ENCODE measurements around the gene SHISA7.

SHISA7 gene

GRCh38 chr19:55443045-55443823, at the start of gene SHISA7:
Gene SHISA7 (minus strand): TSS chr19:55443300. CDS start chr19:55442863, 437 bp downstream.
- H3K4me3 ChIP-seq (ENCODE audit: low read depth in 1 of 2, low read length in 2 of 2): no peak within 1 kb of the TSS
- H3K9ac ChIP-seq (ENCODE audit: low read depth in 1 of 2, low read length in 2 of 2): no peak within 1 kb of the TSS
- no peaks in the 10 kb centered on the region for H3K36me3 ChIP-seq (ENCODE audit: control insufficient read depth in 1 of 2, insufficient read depth in 2 of 2, low read length in 2 of 2)
- H3K4me1 ChIP-seq (ENCODE audit: control insufficient read depth in 1 of 2, insufficient read depth in 2 of 2, low read length in 2 of 2): peaks cover 6 to 13% of the 10 kb centered on the region in 2 donors
- H3K27ac ChIP-seq (ENCODE audit: low read depth, low read length): no peak within 1 kb of the TSS
- H3K9me3 ChIP-seq (ENCODE audit: control insufficient read depth in 1 of 2, low read length in 2 of 2): no peaks in the 10 kb centered on the region
- H3K27me3 ChIP-seq (ENCODE audit: control insufficient read depth in 1 of 2, insufficient read depth in 2 of 2, low read length in 2 of 2): peaks cover 49 to 52% of the 10 kb centered on the region in 2 donors

GRCh38 chr19:55492362-55492944, 49.4 kb upstream of the SHISA7 start:
- Histone ChIP-seq H3K27me3 (ENCODE audit: control insufficient read depth in 1 of 2, insufficient read depth in 2 of 2, low read length in 2 of 2) (peaks cover 4 to 21% of the 10 kb centered on the region in 2 donors), H3K9ac (ENCODE audit: low read depth in 1 of 2, low read length in 2 of 2) (no peak overlapping the region), H3K27ac (ENCODE audit: low read depth, low read length) (no peak overlapping the region), H3K4me3 (ENCODE audit: low read depth in 1 of 2, low read length in 2 of 2) (no peak overlapping the region), H3K36me3 (ENCODE audit: control insufficient read depth in 1 of 2, insufficient read depth in 2 of 2, low read length in 2 of 2) (no peaks in the 10 kb centered on the region), H3K4me1 (ENCODE audit: control insufficient read depth in 1 of 2, insufficient read depth in 2 of 2, low read length in 2 of 2) (peaks cover 0 to 3% of the 10 kb centered on the region in 2 donors), H3K9me3 (ENCODE audit: control insufficient read depth in 1 of 2, low read length in 2 of 2) (no peaks in the 10 kb centered on the region)

- Histone ChIP-seq H3K4me3 (ENCODE audit: low read depth in 1 of 2, low read length in 2 of 2) (no peak overlapping the region), H3K27ac (ENCODE audit: low read depth, low read length) (no peak overlapping the region), H3K9me3 (ENCODE audit: control insufficient read depth in 1 of 2, low read length in 2 of 2) (no peaks in the 10 kb centered on the region), H3K4me1 (ENCODE audit: control insufficient read depth in 1 of 2, insufficient read depth in 2 of 2, low read length in 2 of 2) (peaks cover 0 to 3% of the 10 kb centered on the region in 2 donors), H3K36me3 (ENCODE audit: control insufficient read depth in 1 of 2, insufficient read depth in 2 of 2, low read length in 2 of 2) (no peaks in the 10 kb centered on the region), H3K27me3 (ENCODE audit: control insufficient read depth in 1 of 2, insufficient read depth in 2 of 2, low read length in 2 of 2) (peaks cover 6 to 28% of the 10 kb centered on the region in 2 donors), H3K9ac (ENCODE audit: low read depth in 1 of 2, low read length in 2 of 2) (no peak overlapping the region)
Measured at GRCh38 chr19:55491546-55492360, 48.7 kb upstream of the SHISA7 start.

- peaks cover 3 to 4% of the 10 kb centered on the region in 2 donors for H3K4me1 ChIP-seq (ENCODE audit: control insufficient read depth in 1 of 2, insufficient read depth in 2 of 2, low read length in 2 of 2)
- no peaks in the 10 kb centered on the region for H3K36me3 ChIP-seq (ENCODE audit: control insufficient read depth in 1 of 2, insufficient read depth in 2 of 2, low read length in 2 of 2)
- H3K4me3 ChIP-seq (ENCODE audit: low read depth in 1 of 2, low read length in 2 of 2): no peak overlapping the region
- H3K9ac ChIP-seq (ENCODE audit: low read depth in 1 of 2, low read length in 2 of 2): no peak overlapping the region
- no peaks in the 10 kb centered on the region for H3K9me3 ChIP-seq (ENCODE audit: control insufficient read depth in 1 of 2, low read length in 2 of 2)
- H3K27me3 ChIP-seq (ENCODE audit: control insufficient read depth in 1 of 2, insufficient read depth in 2 of 2, low read length in 2 of 2): peaks cover 6 to 35% of the 10 kb centered on the region in 2 donors
- no peak overlapping the region for H3K27ac ChIP-seq (ENCODE audit: low read depth, low read length)
Measured at GRCh38 chr19:55490478-55491432, 47.7 kb upstream of the SHISA7 start.

- Histone ChIP-seq H3K27ac (ENCODE audit: low read depth, low read length) (no peak overlapping the region), H3K9me3 (ENCODE audit: control insufficient read depth in 1 of 2, low read length in 2 of 2) (no peaks in the 10 kb centered on the region), H3K36me3 (ENCODE audit: control insufficient read depth in 1 of 2, insufficient read depth in 2 of 2, low read length in 2 of 2) (no peaks in the 10 kb centered on the region), H3K27me3 (ENCODE audit: control insufficient read depth in 1 of 2, insufficient read depth in 2 of 2, low read length in 2 of 2) (peaks cover 6 to 35% of the 10 kb centered on the region in 2 donors), H3K4me1 (ENCODE audit: control insufficient read depth in 1 of 2, insufficient read depth in 2 of 2, low read length in 2 of 2) (peaks cover 3 to 4% of the 10 kb centered on the region in 2 donors), H3K4me3 (ENCODE audit: low read depth in 1 of 2, low read length in 2 of 2) (no peak overlapping the region), H3K9ac (ENCODE audit: low read depth in 1 of 2, low read length in 2 of 2) (no peak overlapping the region)
Measured at GRCh38 chr19:55489711-55490477, 46.8 kb upstream of the SHISA7 start.

GRCh38 chr19:55488986-55489710, 46.0 kb upstream of the SHISA7 start:
- Histone ChIP-seq H3K27me3 (ENCODE audit: control insufficient read depth in 1 of 2, insufficient read depth in 2 of 2, low read length in 2 of 2) (peaks cover 6 to 32% of the 10 kb centered on the region in 2 donors), H3K36me3 (ENCODE audit: control insufficient read depth in 1 of 2, insufficient read depth in 2 of 2, low read length in 2 of 2) (no peaks in the 10 kb centered on the region), H3K4me1 (ENCODE audit: control insufficient read depth in 1 of 2, insufficient read depth in 2 of 2, low read length in 2 of 2) (peaks cover 8 to 11% of the 10 kb centered on the region in 2 donors), H3K9ac (ENCODE audit: low read depth in 1 of 2, low read length in 2 of 2) (no peak overlapping the region), H3K9me3 (ENCODE audit: control insufficient read depth in 1 of 2, low read length in 2 of 2) (no peaks in the 10 kb centered on the region), H3K27ac (ENCODE audit: low read depth, low read length) (no peak overlapping the region), H3K4me3 (ENCODE audit: low read depth in 1 of 2, low read length in 2 of 2) (no peak overlapping the region)

GRCh38 chr19:55487924-55488687, 45.0 kb upstream of the SHISA7 start, which contains the start of gene SSC5D:
Gene SSC5D (plus strand): TSS chr19:55488436. CDS start chr19:55488590, 154 bp downstream.
- H3K4me1 ChIP-seq (ENCODE audit: control insufficient read depth in 1 of 2, insufficient read depth in 2 of 2, low read length in 2 of 2): peaks cover 8 to 13% of the 10 kb centered on the region in 2 donors
- peaks cover 0 to under 1% of the 10 kb centered on the region in 2 donors for H3K36me3 ChIP-seq (ENCODE audit: control insufficient read depth in 1 of 2, insufficient read depth in 2 of 2, low read length in 2 of 2)
- no peak within 1 kb of the TSS for H3K4me3 ChIP-seq (ENCODE audit: low read depth in 1 of 2, low read length in 2 of 2)
- H3K27ac ChIP-seq (ENCODE audit: low read depth, low read length): peak within 1 kb of the TSS; percentile 70
- no peaks in the 10 kb centered on the region for H3K9me3 ChIP-seq (ENCODE audit: control insufficient read depth in 1 of 2, low read length in 2 of 2)
- peak within 1 kb of the TSS in 1 of 2 donors; percentile 18 for H3K9ac ChIP-seq (ENCODE audit: low read depth in 1 of 2, low read length in 2 of 2)
- H3K27me3 ChIP-seq (ENCODE audit: control insufficient read depth in 1 of 2, insufficient read depth in 2 of 2, low read length in 2 of 2): peaks cover 6 to 27% of the 10 kb centered on the region in 2 donors
